Measurements from ENCODE around the gene KLHDC1. TPM values are rescaled to one million over a fixed set of nuclear protein-coding genes. Genes with fewer than 3 reads are reported as not detected.
"Not testable (repeated sequence)": the region's sequence is repeated elsewhere in the genome, so short reads cannot be mapped to it uniquely, and the experiment has no call there.

The KLHDC1 gene
- total RNA-seq, 1 donor from 2014 or later, result 1.2 TPM

DNA sequence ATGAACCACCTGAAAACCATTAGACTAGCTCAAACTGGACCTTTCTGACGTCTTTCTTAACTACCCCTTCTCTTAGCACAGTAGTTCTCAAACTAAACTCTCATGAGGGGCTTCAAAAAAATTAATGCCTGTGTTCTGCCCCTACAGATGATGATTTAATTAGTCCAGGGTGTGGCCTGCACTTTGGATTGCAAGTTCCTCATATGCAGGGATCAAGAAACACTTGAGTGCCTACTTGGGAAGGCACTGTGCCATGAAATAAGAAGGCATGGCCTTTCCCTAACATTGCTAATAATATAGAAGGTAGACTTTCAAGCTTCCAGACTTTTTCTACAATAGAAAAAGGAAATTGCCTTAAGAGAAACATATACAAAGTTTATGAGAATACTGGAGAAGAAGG, 52.3 kb downstream of the KLHDC1 start:
- Histone ChIP-seq H3K4me2 (ENCODE audit: low read length) (no peak overlapping the region), H3K9ac (ENCODE audit: low read length) (no peak overlapping the region), H3K27me3 (ENCODE audit: insufficient read depth, low read length) (no peaks in the 10 kb centered on the region), H3K4me1 (ENCODE audit: insufficient read depth, low read length) (no peaks in the 10 kb centered on the region), H3K4me3 (ENCODE audit: insufficient read depth, low read depth, low read length) (no peak overlapping the region), H4K20me1 (ENCODE audit: insufficient read depth, low read length) (no peaks in the 10 kb centered on the region), H3K36me3 (ENCODE audit: insufficient read depth, low read length) (no peaks in the 10 kb centered on the region), H3K9me3 (ENCODE audit: insufficient read depth, low read depth, low read length) (no peaks in the 10 kb centered on the region), H2AFZ (ENCODE audit: low read depth, low read length) (no peak overlapping the region), H3K79me2 (ENCODE audit: insufficient read depth, low read length) (no peaks in the 10 kb centered on the region), H3K27ac (ENCODE audit: low read depth, low read length) (no peak overlapping the region)
- FAIRE-seq, result no peak
- Mint-ChIP-seq H3K36me3 (ENCODE audit: low read depth, unreplicated experiment) (no peaks in the 10 kb centered on the region), H3K9me3 (ENCODE audit: unreplicated experiment) (no peaks in the 10 kb centered on the region), H3K27me3 (ENCODE audit: low read depth, unreplicated experiment) (peaks cover 16% of the 10 kb centered on the region), H3K4me1 (ENCODE audit: low read depth, unreplicated experiment) (no peaks in the 10 kb centered on the region), H3K27ac (ENCODE audit: unreplicated experiment) (no peak overlapping the region), H3K4me3 (ENCODE audit: unreplicated experiment) (no peak overlapping the region)
- no peak for DNase-seq (ENCODE audit: low read depth)
- TF ChIP-seq, protein P1, sequence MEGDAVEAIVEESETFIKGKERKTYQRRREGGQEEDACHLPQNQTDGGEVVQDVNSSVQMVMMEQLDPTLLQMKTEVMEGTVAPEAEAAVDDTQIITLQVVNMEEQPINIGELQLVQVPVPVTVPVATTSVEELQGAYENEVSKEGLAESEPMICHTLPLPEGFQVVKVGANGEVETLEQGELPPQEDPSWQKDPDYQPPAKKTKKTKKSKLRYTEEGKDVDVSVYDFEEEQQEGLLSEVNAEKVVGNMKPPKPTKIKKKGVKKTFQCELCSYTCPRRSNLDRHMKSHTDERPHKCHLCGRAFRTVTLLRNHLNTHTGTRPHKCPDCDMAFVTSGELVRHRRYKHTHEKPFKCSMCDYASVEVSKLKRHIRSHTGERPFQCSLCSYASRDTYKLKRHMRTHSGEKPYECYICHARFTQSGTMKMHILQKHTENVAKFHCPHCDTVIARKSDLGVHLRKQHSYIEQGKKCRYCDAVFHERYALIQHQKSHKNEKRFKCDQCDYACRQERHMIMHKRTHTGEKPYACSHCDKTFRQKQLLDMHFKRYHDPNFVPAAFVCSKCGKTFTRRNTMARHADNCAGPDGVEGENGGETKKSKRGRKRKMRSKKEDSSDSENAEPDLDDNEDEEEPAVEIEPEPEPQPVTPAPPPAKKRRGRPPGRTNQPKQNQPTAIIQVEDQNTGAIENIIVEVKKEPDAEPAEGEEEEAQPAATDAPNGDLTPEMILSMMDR (IDR thresholded peaks at IDR 0.05; ENCODE audit: insufficient read depth, low read depth, low read length), result no peak
- no peak for TF ChIP-seq EZH2 (IDR thresholded peaks at IDR 0.05; ENCODE audit: insufficient read depth, low read length)

DNA sequence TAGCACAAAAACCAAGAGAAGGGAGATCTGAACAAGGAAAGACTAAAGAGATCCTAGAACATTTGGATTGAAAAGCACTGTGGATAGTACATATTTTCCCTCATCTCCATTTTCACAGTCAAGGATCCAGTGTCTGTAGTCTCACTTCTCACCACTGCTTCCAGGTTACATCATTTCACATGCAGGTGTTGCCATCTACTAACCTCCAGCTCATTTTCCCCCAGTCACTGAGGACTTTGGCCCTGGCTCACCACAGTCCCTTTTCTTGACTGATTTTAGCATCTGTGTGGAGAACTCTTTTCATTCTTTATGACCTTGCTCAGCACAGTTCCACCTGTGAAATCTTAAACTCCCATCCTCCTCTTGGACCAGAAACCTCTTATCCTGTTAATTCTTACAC, 53.6 kb downstream of the KLHDC1 start:
- H3K27me3 ChIP-seq (ENCODE audit: insufficient read depth, low read length); H3K27ac Mint-ChIP-seq (ENCODE audit: unreplicated experiment); H3K79me2 ChIP-seq (ENCODE audit: insufficient read depth, low read length); H2AFZ ChIP-seq (ENCODE audit: low read depth, low read length); H3K4me1 ChIP-seq (ENCODE audit: insufficient read depth, low read length); H3K4me2 ChIP-seq (ENCODE audit: low read length); H3K9ac ChIP-seq (ENCODE audit: low read length); FAIRE-seq; H3K4me3 Mint-ChIP-seq (ENCODE audit: unreplicated experiment); H3K9me3 ChIP-seq (ENCODE audit: insufficient read depth, low read depth, low read length); H3K9me3 Mint-ChIP-seq (ENCODE audit: unreplicated experiment); H3K36me3 ChIP-seq (ENCODE audit: insufficient read depth, low read length); H3K27ac ChIP-seq (ENCODE audit: low read depth, low read length); H3K4me1 Mint-ChIP-seq (ENCODE audit: low read depth, unreplicated experiment); H3K36me3 Mint-ChIP-seq (ENCODE audit: low read depth, unreplicated experiment); H3K4me3 ChIP-seq (ENCODE audit: insufficient read depth, low read depth, low read length); DNase-seq (ENCODE audit: low read depth); H4K20me1 ChIP-seq (ENCODE audit: insufficient read depth, low read length): not testable (repeated sequence)
- peaks cover 16% of the 10 kb centered on the region for H3K27me3 Mint-ChIP-seq (ENCODE audit: low read depth, unreplicated experiment)

DNA sequence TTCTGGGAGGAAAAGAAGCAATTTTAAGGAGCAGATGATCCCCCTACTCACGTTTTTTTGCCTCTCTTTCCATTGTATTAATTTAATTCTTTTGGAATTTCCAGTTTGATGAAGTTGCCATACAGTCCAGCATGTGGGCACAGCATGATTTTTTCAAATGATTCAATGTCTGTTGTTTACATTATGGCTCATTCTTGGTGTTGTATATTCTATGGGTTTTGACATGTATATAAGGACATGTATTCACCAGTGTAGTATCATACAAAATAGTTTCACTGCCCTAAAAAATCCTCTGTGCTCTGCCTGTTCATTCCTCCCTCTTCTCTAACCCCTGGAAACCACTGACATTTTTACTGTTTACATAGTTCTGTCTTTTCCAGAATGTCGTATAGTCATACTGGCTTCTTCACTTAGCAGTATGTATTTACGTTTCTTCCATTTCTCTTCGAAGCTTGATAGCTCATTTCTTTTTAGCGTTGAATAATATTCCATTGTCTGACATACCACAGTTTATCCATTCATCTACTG, 61.7 kb downstream of the KLHDC1 start:
- H3K4me1 Mint-ChIP-seq (ENCODE audit: low read depth, unreplicated experiment), result no peaks in the 10 kb centered on the region

More for the DNA sequence above, 61.7 kb downstream of the KLHDC1 start:
- no peaks in the 10 kb centered on the region for H3K36me3 Mint-ChIP-seq (ENCODE audit: low read depth, unreplicated experiment)
- no peak overlapping the region for H3K4me3 Mint-ChIP-seq (ENCODE audit: unreplicated experiment)
- H3K27me3 ChIP-seq (ENCODE audit: insufficient read depth, low read length), result no peaks in the 10 kb centered on the region
- no peaks in the 10 kb centered on the region for H4K20me1 ChIP-seq (ENCODE audit: insufficient read depth, low read length)
- no peaks in the 10 kb centered on the region for H3K79me2 ChIP-seq (ENCODE audit: insufficient read depth, low read length)
- H3K4me1 ChIP-seq (ENCODE audit: insufficient read depth, low read length), result no peaks in the 10 kb centered on the region
- DNase-seq (ENCODE audit: low read depth) (no peak), FAIRE-seq (no peak)
- no peak overlapping the region for H3K4me3 ChIP-seq (ENCODE audit: insufficient read depth, low read depth, low read length)
- no peak overlapping the region for H2AFZ ChIP-seq (ENCODE audit: low read depth, low read length)
- H3K9me3 ChIP-seq (ENCODE audit: insufficient read depth, low read depth, low read length), result no peaks in the 10 kb centered on the region
- H3K36me3 ChIP-seq (ENCODE audit: insufficient read depth, low read length), result no peaks in the 10 kb centered on the region
- no peaks in the 10 kb centered on the region for H3K27me3 Mint-ChIP-seq (ENCODE audit: low read depth, unreplicated experiment)
- H3K27ac ChIP-seq (ENCODE audit: low read depth, low read length), result no peak overlapping the region
- H3K4me2 ChIP-seq (ENCODE audit: low read length), result no peak overlapping the region
- H3K27ac Mint-ChIP-seq (ENCODE audit: unreplicated experiment), result no peak overlapping the region
- H3K9me3 Mint-ChIP-seq (ENCODE audit: unreplicated experiment), result no peaks in the 10 kb centered on the region
- TF ChIP-seq EZH2 (IDR thresholded peaks at IDR 0.05; ENCODE audit: insufficient read depth, low read length), result no peak
- TF ChIP-seq, protein P1 (IDR thresholded peaks at IDR 0.05; ENCODE audit: insufficient read depth, low read depth, low read length), result no peak
- no peak overlapping the region for H3K9ac ChIP-seq (ENCODE audit: low read length)

Measured in astrocyte (in vitro differentiated cells and primary cell).